Hepatocyte (in vitro differentiated cells): ENCODE data around the gene C11orf24. TPM values are rescaled to one million over a fixed set of nuclear protein-coding genes. Genes with fewer than 3 reads are reported as not detected.

ENCODE experiments used
- DNase-seq: peaks from one replicate; pipeline ENCODE4 v3.0.0-alpha.2; 2016; ENCODE audit warnings: low spot score
- H2AFZ ChIP-seq: fragments of 200-600 bp; sonication (generic); 2 replicates; pipeline ENCODE4 v1.6.0; 2016; ENCODE audit warnings: antibody characterized with exemption, mild to moderate bottlenecking
- H3K27ac ChIP-seq: fragments of 200-600 bp; sonication (generic); 2 replicates; pipeline ENCODE4 v1.5.1; 2016; ENCODE audit warnings: mild to moderate bottlenecking
- H3K27me3 ChIP-seq: fragments of 200-600 bp; sonication (generic); 2 replicates; pipeline ENCODE4 v1.6.1; 2016
- H3K36me3 ChIP-seq: fragments of 200-600 bp; sonication (generic); replicated peaks from 2 replicates; pipeline ENCODE4 v1.5.1; 2016; ENCODE audit warnings: low read depth; ENCODE audit not compliant: insufficient read depth
- H3K4me1 ChIP-seq: fragments of 200-600 bp; sonication (generic); 2 replicates; pipeline ENCODE4 v1.5.1; 2016; ENCODE audit warnings: mild to moderate bottlenecking, moderate library complexity; ENCODE audit not compliant: insufficient read depth
- H3K4me2 ChIP-seq: fragments of 200-600 bp; sonication (generic); 2 replicates; pipeline ENCODE4 v1.6.0; 2016
- H3K4me3 ChIP-seq: fragments of 200-600 bp; sonication (generic); 2 replicates; pipeline ENCODE4 v1.5.1; 2016; ENCODE audit warnings: mild to moderate bottlenecking
- H3K79me2 ChIP-seq: fragments of 200-600 bp; sonication (generic); 2 replicates; pipeline ENCODE4 v1.6.0; 2017; ENCODE audit warnings: mild to moderate bottlenecking
- H3K9me2 ChIP-seq: fragments of 200-600 bp; sonication (generic); replicated peaks from 2 replicates; pipeline ENCODE4 v1.6.0; 2017; ENCODE audit warnings: mild to moderate bottlenecking; ENCODE audit not compliant: insufficient read depth
- H3K9me3 ChIP-seq: fragments of 200-600 bp; sonication (generic); 2 replicates; pipeline ENCODE4 v1.5.1; 2016; ENCODE audit warnings: low read depth, mild to moderate bottlenecking
- H4K20me1 ChIP-seq: fragments of 200-600 bp; sonication (generic); 2 replicates; pipeline ENCODE4 v1.6.0; 2016; ENCODE audit warnings: mild to moderate bottlenecking; ENCODE audit not compliant: insufficient read depth, poor library complexity, severe bottlenecking
- CTCF ChIP-seq: fragments of 200-600 bp; sonication (generic); IDR thresholded peaks from 2 replicates; pipeline ENCODE4 v1.5.1; 2016; ENCODE audit warnings: antibody characterized with exemption, mild to moderate bottlenecking; ENCODE audit not compliant: poor library complexity
- EZH2 ChIP-seq: fragments of 200-600 bp; sonication (generic); IDR thresholded peaks from 2 replicates; pipeline ENCODE4 v1.6.1; 2016; ENCODE audit warnings: antibody characterized with exemption, mild to moderate bottlenecking, borderline replicate concordance
- EZH2phosphoT487 ChIP-seq: fragments of 200-600 bp; sonication (generic); IDR thresholded peaks from one replicate; pipeline ENCODE4 v1.6.1; 2018; ENCODE audit warnings: antibody characterized with exemption, mild to moderate bottlenecking, low read depth, moderate library complexity; ENCODE audit not compliant: unreplicated experiment, severe bottlenecking
- WGBS: methylation state at CpG from one replicate; pipeline ENCODE4 v1.1.6; 2016; ENCODE audit warnings: low lambda C conversion rate; ENCODE audit errors: missing lambda C conversion rate; 5-methylcytosine and 5-hydroxymethylcytosine counted together
- polyA plus RNA-seq: library from polyadenylated mRNA; unstranded; fragments of >200 nt; fragmentation: Nextera tagmentation; extraction: Ambion mirVana; gene quantifications from 2 replicates; pipeline ENCODE4 v1.2.1, GENCODE V29; 2016
- total RNA-seq: library from RNA; depleted of rRNA; stranded (reverse); fragments of >200 nt; gene quantifications from 2 replicates; pipeline ENCODE4 v1.2.3, GENCODE V29; 2014

C11orf24 gene
- total and polyA plus RNA-seq, 2 experiments from 2014 or later = 55.6 to 76.2 TPM

GRCh38 chr11:68308068-68308467, 36.3 kb upstream of the C11orf24 start:
- H3K9me3 ChIP-seq = no peaks in the 10 kb centered on the region
- WGBS = 88% methylated on average over 11 of the region's 11 CpGs
- no peaks in the 10 kb centered on the region for H4K20me1 ChIP-seq
- H3K36me3 ChIP-seq = no peaks in the 10 kb centered on the region
- H3K9me2 ChIP-seq = no peaks in the 10 kb centered on the region
- peaks cover 7% of the 10 kb centered on the region for H3K4me1 ChIP-seq
- DNase-seq = no peak
- no peak overlapping the region for H3K27ac ChIP-seq
- no peaks in the 10 kb centered on the region for H3K27me3 ChIP-seq
- no peak overlapping the region for H2AFZ ChIP-seq
- TF ChIP-seq CTCF (no peak), EZH2 (no peak), EZH2phosphoT487 (no peak)
- no peak overlapping the region for H3K4me3 ChIP-seq
- no peak overlapping the region for H3K4me2 ChIP-seq
- H3K79me2 ChIP-seq = peaks cover under 1% of the 10 kb centered on the region

DNA sequence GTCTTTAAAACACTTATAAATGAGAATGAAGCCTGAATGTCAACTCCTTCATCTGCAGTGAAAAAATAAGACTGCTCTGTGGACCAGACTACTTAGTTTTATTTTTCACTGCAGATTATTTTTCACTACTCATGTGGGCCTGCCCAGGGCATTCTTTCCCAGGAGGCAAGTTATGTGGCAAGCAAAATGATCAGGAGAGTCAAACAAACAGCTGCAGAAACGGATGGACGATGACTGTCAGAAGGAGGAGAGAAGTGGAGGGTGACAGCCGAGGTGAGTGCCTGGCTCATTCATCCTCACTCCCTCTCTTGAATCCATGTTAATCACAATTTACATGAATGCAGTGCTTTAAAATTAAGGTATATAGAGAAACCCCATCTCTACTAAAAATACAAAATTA, 34.9 kb upstream of the C11orf24 start:
- H3K27ac ChIP-seq = no peak overlapping the region
- peaks cover 10% of the 10 kb centered on the region for H3K4me1 ChIP-seq
- WGBS = 84% methylated on average over 3 of the region's 3 CpGs
- H3K27me3 ChIP-seq = no peaks in the 10 kb centered on the region
- H3K9me2 ChIP-seq = no peaks in the 10 kb centered on the region
- TF ChIP-seq EZH2 (no peak), CTCF (no peak), EZH2phosphoT487 (no peak)
- H4K20me1 ChIP-seq = no peaks in the 10 kb centered on the region
- no peak overlapping the region for H3K4me3 ChIP-seq
- no peaks in the 10 kb centered on the region for H3K79me2 ChIP-seq
- H3K4me2 ChIP-seq = no peak overlapping the region
- no peaks in the 10 kb centered on the region for H3K36me3 ChIP-seq
- H2AFZ ChIP-seq = no peak overlapping the region
- no peaks in the 10 kb centered on the region for H3K9me3 ChIP-seq
- DNase-seq = no peak

DNA sequence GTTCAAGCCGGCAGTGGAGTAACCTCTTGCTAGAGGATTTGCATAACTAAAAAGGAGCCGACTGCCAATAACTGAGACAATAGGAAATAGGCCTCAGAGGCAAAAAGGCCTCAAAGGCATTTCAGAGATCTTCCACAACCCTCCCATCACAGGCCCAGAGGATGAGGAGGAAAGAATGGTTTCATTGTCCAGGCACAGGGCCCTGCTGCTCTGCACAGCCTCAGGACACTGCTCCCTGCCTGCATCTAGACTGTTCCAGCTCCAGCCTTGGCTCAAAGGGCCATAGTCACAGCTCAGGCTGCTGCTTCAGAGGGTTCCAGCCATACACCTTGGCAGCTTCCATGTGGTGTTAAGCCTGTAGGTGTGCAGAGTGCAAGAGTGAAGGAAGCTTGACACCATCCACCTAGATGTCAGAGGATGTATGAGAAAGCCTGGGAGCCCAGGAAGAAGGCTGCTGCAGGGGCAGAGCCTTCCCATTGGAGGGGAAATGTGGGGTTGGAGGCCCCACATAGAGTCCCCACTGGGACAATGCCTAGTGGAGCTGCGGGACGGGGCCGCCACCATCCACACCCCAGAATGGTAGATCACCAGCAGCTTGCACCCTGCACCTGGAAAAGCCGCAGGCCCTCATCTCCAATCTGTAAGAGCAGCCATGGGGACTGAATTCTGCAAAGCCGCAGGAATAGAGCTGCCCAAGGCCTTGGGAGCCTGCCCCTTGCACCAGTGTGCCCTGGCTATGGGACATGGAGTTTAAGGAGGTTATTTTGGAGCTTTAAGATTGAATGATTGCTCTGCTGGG, 32.4 kb upstream of the C11orf24 start:
- Histone ChIP-seq H3K27me3 (no peaks in the 10 kb centered on the region), H4K20me1 (no peaks in the 10 kb centered on the region), H3K4me3 (no peak overlapping the region), H3K27ac (no peak overlapping the region), H3K9me2 (no peaks in the 10 kb centered on the region), H3K4me2 (no peak overlapping the region), H3K79me2 (no peaks in the 10 kb centered on the region), H3K4me1 (peaks cover 10% of the 10 kb centered on the region), H2AFZ (no peak overlapping the region), H3K36me3 (no peaks in the 10 kb centered on the region), H3K9me3 (no peaks in the 10 kb centered on the region)
- 92% methylated on average over 7 of the region's 7 CpGs for WGBS
- DNase-seq = no peak
- no peak for TF ChIP-seq EZH2phosphoT487
- TF ChIP-seq EZH2 = no peak
- TF ChIP-seq CTCF = no peak
